Coronary artery (tissue), 2 donors: ENCODE results near the gene ZNRD2.
"Not testable (repeated sequence)": the region's sequence is repeated elsewhere in the genome, so short reads cannot be mapped to it uniquely, and the experiment has no call there.

Source experiments
- DNase-seq: peaks from one replicate; pipeline ENCODE4 v3.0.0-alpha.2; 2017; ENCODE audit warnings: low spot score
- H3K27ac ChIP-seq, 2 donors: fragments of 200-600 bp; sonication (generic); one replicate each; pipeline ENCODE4 v1.5.1; 2016 to 2019
- H3K4me3 ChIP-seq: fragments of 200-600 bp; sonication (generic); 2 replicates; pipeline ENCODE4 v1.5.1; 2016; ENCODE audit warnings: mild to moderate bottlenecking, moderate library complexity
- TF ChIP-seq, protein P1 (sequence below): fragments of 200-600 bp; sonication (generic); IDR thresholded peaks from one replicate; pipeline ENCODE4 v1.5.1; 2019; ENCODE audit warnings: antibody characterized with exemption

ZNRD2 gene

DNA sequence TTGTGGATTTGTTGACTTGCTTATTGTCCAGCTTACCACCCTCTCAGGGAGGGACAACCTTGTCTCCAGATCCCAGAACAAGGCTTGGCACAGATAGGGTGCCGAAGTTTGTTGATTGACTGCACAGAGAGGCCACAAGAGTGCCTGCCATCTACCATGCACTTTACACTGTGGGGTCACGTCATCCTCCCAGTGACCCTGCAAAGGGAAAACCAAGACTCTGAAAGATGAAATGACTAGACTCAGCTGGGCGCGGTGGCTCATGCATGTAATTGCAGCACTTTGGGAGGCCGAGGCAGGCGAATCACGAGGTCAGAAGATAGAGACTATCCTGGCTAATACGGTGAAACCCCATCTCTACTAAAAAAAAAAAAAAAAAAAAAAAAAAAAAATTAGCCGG lies 7.5 kb upstream of the ZNRD2 start:
- H3K27ac ChIP-seq = no peak overlapping the region
- no peak overlapping the region for H3K4me3 ChIP-seq
- TF ChIP-seq, protein P1, sequence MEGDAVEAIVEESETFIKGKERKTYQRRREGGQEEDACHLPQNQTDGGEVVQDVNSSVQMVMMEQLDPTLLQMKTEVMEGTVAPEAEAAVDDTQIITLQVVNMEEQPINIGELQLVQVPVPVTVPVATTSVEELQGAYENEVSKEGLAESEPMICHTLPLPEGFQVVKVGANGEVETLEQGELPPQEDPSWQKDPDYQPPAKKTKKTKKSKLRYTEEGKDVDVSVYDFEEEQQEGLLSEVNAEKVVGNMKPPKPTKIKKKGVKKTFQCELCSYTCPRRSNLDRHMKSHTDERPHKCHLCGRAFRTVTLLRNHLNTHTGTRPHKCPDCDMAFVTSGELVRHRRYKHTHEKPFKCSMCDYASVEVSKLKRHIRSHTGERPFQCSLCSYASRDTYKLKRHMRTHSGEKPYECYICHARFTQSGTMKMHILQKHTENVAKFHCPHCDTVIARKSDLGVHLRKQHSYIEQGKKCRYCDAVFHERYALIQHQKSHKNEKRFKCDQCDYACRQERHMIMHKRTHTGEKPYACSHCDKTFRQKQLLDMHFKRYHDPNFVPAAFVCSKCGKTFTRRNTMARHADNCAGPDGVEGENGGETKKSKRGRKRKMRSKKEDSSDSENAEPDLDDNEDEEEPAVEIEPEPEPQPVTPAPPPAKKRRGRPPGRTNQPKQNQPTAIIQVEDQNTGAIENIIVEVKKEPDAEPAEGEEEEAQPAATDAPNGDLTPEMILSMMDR = no peak
- DNase-seq = no peak

DNA sequence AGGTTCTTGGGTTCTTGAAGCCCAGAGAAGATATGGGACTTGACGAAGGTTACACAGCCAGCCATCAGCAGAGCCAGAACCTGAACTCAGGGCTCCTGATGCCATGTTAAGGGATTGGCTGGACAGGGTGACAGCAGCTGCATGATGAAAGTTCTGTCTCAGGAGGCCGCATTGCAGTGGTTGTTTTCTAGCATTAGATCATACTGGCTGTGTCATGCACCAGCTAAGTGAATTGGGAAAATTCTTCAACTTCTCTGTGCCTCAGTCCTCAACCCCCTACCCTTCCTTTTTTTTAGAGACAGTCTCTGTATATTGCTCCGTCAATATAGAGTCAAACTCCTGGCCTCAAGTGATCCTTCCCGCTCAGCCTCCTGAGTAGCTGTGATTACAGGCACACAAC lies 6.7 kb upstream of the ZNRD2 start:
- no peak overlapping the region for H3K4me3 ChIP-seq
- peak overlapping the region in 1 of 2 donors; percentile 29 for H3K27ac ChIP-seq
- TF ChIP-seq, protein P1 = no peak
- no peak for DNase-seq

DNA sequence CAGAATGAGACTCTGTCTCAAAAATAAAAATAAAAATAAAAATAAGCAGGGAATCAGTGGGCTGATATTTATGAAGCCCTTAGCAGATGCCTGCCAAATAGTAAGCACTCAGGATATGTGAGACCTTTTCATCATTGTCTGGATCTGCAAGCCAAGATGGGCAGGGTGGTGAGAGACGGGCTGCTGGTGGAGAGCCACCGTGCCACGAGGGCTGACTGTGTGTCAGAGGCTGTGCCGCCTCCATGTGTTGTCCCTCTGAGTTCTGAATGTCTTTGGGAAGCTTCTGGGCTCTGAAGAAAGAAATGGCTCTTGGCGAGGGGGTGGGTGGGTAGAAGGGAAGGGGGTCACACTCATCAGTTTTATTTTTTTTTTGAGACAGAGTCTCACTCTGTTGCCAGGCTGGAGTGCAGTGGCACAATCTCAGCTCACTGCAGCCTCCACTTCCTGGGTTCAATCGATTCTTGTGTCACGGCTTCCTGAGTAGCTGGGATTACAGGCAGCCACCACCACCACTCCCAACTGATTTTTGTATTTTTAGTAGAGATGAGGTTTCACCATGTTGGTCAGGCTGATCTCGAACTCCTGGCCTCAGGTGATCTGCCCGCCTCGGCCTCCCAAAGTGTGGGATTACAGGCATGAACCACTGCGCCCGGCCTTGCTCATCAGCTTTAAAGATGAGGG lies 5.3 kb upstream of the ZNRD2 start:
- not testable (repeated sequence) for DNase-seq, H3K4me3 ChIP-seq
- peak overlapping the region in 1 of 2 donors; percentile 24 for H3K27ac ChIP-seq

DNA sequence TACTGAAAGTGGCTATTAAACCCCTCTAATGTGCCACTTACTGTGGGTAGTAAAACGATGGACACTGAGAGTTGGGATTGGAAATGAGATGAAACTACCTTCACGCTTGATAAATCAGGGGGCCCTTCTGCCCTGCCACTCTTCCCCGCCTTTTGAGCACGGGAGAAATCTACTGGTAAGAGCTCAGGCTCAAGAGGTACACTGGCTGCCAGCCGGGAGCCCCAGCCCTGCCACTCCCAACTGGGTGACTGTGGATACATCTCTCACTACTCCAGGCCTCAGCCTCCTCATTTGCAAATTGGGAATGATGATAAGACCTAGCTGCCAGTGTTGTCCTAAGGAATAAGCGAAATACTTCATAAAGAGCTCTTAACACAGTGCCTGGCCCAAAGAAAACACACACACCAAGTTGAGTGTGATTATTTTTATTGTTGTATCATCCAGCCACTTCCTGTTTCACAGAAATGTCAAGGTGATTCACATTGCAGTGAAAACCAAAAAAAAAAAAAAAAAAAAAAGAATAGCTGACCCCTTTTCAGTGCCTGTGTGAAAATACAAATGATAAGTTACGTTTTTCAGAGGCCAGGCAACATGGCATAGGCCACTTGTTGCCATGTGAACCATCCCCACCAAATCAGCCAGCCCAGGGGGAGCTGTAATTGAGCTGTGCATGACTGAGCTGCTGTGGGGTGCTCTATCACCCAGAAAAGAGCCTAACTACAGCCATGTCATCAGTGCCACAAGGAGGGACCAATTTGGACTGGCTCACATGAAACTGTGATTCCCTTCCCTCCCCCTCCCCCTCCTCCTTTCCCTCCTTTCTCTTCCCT lies 4.4 kb upstream of the ZNRD2 start:
- TF ChIP-seq, protein P1 = no peak
- no peak for DNase-seq
- Histone ChIP-seq H3K27ac (peak overlapping the region; percentile 1 to 43), H3K4me3 (no peak overlapping the region)

DNA sequence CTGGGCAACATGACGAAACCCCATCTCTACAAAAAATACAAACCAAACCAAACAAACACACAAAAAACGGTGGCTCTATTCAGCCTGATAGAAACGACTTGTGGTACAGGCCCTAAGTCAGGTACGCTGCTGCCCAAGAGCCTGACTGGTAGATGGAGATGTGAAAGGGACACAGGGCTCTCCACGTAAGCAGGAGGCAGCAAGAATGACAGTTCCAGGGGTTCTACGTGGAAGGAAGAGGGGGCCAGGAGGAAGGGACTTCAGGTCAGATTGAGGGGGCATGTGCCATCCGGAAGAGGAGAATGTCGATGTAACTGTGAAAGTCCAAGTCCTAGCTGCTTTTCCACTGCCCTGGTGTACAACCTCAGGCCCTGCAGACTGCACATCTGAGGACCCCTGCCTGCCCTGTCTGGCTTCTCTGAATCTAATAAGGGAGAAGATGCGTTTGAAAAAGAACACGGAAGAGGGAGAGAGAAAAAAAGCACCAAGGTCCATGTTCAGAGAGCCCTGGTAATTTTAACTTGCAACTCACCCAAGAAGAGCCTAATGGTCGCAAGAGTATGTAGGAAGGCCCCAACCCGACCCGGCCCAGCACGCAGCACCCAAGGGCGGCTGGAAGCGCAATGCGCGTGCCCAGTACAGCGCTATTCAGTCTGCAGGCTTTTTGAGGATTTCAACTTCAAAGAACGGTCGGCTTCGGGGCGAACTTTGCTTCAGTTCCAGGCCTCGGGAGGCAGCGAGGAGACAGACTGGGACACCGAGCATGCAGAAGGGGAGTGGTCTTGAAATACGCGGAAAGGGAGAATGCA lies 909 bp upstream of the ZNRD2 start:
- TF ChIP-seq, protein P1 = no peak
- H3K4me3 ChIP-seq = peak overlapping the region; percentile 98
- peak overlapping the region; percentile 96 to 100 for H3K27ac ChIP-seq
- peak; percentile 82 for DNase-seq

DNA sequence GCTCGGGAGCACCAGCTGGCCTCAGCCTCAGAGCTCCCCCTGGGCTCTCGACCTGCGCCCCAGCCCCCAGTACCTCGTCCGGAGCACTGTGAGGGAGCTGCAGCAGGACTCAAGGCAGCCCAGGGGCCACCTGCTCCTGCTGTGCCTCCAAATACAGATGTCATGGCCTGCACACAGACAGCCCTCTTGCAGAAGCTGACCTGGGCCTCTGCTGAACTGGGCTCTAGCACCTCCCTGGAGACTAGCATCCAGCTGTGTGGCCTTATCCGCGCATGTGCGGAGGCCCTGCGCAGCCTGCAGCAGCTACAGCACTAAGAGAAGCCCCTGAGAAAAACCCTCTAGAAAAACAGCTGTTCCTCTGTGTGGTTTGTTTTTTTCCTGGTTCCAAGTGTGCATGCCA lies 1.1 kb downstream of the ZNRD2 start:
- H3K27ac ChIP-seq = peak overlapping the region; percentile 86 to 100
- peak overlapping the region; percentile 98 for H3K4me3 ChIP-seq
- TF ChIP-seq, protein P1 = no peak
- DNase-seq = no peak

DNA sequence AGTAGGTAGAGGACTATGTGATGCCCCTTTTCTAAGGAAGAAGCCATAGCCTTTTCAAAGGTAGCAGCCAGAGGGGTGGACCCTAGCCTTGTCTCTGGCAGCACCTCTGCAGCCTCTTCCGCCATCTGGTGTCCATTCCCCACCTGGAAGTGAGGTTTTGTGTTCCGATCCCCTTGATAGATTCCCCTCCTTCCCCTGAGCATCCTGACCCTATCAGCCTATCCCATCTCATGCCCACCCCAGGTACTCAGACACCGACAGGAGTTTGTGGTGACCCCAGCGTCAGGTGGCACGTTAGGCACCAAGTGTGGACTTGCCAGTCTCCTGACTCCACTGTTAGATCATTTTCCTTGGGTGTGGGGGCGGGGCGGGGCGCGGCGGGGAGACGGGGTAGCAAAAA lies 1.7 kb downstream of the ZNRD2 start:
- DNase-seq = no peak
- peak overlapping the region; percentile 98 for H3K4me3 ChIP-seq
- H3K27ac ChIP-seq = peak overlapping the region; percentile 86 to 100
- TF ChIP-seq, protein P1 = peak; percentile 20
